ENCODE results near the gene DHRS7C.

DNA sequence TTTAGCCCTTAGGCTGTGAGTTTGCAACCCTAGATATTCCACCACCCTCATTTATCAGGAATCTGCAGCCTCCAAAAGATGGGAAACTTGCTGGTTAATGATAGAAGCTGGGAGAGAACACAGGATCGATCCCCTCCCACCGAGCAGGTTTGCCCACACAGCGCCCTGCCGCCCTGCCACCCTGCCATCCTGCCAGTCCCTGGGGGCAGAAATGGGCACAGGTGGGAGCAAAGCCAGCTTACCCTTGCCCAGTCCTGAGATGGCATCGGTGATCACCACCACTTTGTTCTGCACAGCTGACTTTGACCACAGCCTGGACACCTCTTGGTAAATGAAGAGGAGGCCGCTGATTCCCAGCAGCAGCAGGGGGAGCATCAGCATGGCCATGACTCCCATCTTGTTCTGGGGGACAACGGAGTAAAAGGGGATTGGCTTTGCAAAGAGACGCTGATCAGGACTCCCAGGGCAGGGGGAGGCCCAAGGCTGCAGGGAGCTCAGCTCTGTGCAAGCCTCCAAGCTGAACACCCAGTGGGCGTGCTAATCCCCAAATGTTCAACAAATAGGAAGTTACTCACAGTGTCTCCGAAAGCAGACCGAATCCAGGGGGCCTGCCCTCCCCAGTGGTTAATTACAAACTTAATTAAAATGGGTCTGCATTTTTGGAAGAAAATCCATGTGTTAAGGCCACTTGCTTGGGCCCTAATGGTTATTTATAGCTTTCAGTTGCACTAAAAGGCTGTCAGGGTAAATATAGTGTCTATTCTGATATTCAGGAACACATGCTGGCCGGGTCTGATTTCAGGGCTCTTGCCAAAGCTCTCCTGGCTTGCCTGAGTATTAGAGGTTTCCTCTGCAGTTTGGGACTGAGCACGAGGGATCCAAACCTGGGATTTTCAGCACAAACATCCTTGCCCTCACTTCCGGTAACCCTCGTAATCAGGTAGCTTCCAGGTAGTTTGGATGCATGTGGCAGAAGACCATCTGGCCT, at the start of gene DHRS7C:
- TF ChIP-seq, protein P1, sequence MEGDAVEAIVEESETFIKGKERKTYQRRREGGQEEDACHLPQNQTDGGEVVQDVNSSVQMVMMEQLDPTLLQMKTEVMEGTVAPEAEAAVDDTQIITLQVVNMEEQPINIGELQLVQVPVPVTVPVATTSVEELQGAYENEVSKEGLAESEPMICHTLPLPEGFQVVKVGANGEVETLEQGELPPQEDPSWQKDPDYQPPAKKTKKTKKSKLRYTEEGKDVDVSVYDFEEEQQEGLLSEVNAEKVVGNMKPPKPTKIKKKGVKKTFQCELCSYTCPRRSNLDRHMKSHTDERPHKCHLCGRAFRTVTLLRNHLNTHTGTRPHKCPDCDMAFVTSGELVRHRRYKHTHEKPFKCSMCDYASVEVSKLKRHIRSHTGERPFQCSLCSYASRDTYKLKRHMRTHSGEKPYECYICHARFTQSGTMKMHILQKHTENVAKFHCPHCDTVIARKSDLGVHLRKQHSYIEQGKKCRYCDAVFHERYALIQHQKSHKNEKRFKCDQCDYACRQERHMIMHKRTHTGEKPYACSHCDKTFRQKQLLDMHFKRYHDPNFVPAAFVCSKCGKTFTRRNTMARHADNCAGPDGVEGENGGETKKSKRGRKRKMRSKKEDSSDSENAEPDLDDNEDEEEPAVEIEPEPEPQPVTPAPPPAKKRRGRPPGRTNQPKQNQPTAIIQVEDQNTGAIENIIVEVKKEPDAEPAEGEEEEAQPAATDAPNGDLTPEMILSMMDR (IDR thresholded peaks at IDR 0.05), result no peak
- TF ChIP-seq POLR2A (IDR thresholded peaks at IDR 0.05), result no peak
- TF ChIP-seq POLR2AphosphoS5 (IDR thresholded peaks at IDR 0.05), result no peak

All from sigmoid colon (tissue), 4 donors.